HK-2 (cell line): Measurements from ENCODE around the gene FHL1.
"Not testable (repeated sequence)": the region's sequence is repeated elsewhere in the genome, so short reads cannot be mapped to it uniquely, and the experiment has no call there.

Source experiments
- DNase-seq: peaks from one replicate; pipeline ENCODE4 v3.0.0-alpha.2; 2018; ENCODE audit not compliant: unreplicated experiment

Gene FHL1

DNA sequence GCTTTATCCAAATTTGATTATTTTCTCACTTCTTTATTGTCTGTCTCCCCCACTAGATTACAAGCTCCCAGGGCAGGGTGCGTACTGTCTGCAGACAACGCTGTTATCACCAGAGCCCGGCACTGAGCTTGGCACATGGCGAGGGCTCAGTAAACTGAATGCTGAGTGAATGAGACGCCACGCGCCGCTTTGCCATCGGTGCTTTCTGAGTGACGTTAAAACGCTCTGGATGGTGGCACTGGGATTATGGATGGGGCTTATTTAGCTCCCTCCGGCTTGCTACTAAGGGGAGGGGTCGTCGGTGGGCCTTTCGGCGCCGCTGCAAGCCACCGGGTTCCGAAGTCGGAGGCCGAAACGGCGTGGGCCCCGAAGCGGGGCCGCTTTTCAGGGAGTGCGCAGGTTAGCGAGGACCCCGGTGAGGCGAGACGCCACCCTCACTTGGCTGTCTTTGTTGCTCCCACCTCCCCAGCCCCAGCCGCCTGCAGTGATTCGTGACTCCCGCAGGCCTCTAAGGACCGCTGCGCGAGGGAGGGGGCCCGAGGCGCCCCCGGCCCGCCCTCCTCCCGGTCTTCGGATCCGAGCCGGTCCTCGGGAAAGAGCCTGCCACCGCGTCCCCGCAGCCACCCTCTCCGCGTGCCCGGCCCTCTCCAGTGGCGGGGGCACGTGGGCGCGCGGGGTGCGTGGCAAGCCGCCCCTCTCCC lies 569 bp upstream of the FHL1 start:
- DNase-seq, result peak; percentile 19

DNA sequence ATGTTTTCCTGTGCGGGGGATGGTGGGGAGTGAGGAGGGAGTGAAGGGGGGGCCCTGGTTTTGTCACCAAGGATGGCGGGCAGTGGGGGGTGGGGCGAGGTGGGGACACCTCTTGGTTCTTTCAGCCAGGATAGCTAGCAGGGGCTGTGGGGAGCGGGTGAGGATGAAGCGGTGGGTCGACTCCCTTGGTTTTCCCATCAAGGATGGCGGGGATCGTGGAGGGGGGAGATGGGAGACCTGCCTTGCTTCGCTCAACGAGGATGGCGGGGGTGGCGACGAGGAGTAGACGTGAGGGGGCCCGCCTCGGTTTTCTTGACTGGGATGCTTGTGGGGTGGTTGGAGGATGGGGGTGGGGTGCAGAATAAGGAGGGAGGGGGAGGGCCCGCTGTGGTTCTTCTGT lies 643 bp downstream of the FHL1 start:
- no peak for DNase-seq

DNA sequence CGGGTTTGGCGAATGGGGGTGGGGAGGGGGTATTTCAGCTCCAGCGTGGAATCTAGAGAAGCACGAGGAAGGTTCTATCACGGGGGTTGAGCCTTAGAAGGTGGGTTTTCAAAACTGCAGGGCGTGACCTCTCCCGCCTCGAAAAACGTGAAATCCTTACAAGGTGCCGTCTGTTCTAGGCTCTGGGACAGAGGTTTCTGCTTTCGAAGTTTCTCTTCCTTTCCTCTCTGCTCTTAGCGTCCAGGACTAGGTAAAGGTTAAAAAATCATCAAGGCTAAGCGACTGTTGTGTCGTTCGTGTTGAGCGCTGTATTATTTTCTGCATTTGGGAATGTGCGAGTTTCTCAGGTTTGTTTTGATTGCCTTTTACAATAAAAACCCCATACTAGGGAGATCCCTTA lies 1.1 kb downstream of the FHL1 start:
- DNase-seq, result no peak

DNA sequence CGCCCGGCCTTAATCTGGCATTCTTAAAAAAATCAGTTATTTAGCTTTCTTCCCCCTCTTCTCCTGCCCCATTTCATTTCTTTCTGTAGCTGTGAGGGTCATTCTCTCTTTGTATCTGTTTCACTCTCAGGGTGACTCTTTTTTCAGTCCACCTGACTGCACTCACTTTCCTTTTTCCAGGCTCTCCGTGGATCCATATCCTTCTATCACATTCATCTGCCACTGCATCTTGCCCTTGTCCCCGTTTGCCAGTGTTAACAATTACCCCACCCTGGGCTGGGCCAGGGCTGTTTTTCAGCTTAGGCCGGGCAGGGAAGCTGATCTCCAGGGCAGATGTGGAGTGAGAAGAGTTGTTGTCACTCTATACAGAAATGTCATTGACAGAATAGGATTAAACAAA lies 7.7 kb downstream of the FHL1 start:
- DNase-seq, result no peak

DNA sequence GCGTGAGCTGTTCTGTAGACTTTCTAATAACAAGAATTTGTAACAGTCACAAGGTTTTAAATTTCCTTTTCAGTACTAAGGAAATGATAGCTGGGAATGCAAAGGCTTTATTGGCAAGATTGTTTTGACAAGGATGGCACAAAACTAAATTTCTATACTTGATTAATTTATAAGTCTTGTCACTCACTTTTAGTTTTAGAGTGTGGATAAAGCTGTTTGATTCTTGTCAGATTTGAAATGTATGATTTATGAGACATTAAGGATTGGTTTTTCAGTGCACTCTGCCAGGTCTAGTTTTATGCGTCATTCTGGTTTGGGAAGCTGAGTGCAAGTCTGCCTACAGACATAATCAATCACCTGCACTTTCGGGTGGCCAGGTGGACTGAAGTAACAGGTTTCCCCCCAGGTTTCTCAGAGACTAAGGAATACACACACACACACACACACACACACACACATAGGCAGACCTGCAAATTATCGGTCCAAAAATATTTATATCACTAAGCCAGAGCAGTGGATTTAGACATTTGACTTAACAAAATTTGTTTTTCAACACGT lies 9.3 kb downstream of the FHL1 start:
- DNase-seq, result no peak

DNA sequence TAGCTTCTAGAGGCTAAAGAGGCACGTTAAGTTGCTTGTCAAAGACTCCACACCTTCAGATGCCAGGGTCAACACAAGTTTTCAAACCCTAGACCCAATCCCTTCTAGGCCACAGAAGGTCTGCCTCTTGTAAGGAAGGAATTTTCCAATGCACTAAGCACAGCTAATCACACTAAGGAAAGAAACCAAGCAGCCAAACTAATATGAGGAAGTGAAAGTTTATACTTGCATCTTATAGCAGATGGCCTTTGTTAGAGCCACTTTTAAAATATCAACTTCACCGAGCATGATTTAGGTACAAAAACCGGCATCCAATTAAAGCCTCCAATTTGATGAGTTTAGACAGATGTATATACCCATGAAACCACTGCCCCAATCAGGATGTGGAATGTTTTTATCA lies 9.9 kb downstream of the FHL1 start:
- no peak for DNase-seq

DNA sequence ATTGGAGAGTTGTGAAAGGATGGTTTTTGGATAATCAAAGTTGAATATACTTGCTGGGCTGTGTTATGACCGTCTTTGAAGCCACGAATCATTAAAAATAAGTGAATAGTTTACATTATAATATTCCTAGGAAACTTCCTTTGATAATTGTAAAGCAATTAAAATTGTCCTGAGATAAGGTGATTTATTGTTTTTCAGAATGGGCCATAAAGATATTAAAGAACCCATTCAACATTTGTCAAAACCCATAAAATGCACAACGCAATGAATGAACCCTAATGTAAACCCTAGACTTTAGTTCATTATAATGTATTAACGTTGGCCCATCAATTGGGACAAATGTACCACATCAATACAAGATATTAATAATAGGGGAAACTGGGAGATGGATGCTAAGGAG lies 11.4 kb downstream of the FHL1 start:
- DNase-seq, result no peak

DNA sequence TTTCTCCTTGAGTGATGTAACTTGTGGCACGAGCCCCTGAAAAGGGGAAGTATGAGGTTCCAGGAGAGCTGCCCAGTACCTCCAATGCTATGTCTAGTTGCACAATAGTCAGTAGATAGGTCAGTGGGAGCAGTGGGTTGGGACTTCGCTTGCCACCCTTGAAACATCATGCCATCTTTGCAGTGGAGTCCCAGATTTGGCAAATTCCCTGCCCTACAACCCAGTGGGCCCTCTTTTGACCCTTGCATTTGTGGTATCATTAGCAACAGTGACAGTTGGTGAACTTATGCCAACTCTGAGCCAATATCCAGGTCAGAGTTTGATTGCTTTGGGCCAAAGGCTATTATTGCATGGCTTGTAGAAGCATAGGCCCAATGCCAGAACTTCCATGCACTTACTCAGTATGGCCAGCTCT lies 12.3 kb downstream of the FHL1 start:
- DNase-seq, result no peak

DNA sequence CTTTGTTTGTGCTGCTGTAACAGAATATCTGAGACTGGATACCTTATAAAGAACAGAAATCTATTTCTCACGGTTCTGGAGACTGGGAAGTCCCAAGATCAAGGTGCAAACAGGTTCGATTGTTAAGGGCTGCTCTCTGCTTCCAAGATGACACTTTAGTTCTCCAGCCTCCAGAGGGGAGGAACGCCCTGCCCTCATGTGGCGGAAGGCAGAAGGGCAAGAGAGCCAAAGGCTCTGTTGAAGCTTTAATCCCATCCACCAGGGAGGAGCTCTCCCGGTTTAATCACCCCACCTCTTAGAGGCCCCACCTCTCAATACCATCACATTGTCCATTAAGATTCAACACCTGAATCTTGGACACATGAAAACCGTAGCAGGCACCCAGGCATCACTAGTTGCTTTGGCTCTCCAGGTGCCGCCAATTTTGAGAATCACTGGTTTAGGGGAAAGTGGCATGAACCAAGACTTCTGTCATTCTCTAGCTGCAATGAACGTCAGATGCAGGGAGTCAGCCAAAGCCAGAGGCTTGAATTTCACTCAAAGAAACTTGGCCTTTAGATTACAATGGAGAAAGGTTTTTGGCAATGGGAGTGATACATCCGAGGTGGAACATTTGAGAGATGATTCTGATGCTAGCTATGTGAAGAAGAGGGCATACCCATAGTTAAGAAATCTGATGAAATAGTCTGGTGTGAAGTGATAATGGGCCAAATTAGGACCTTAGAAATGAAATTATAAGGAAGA lies 15.7 kb downstream of the FHL1 start:
- peak; percentile 41 for DNase-seq

DNA sequence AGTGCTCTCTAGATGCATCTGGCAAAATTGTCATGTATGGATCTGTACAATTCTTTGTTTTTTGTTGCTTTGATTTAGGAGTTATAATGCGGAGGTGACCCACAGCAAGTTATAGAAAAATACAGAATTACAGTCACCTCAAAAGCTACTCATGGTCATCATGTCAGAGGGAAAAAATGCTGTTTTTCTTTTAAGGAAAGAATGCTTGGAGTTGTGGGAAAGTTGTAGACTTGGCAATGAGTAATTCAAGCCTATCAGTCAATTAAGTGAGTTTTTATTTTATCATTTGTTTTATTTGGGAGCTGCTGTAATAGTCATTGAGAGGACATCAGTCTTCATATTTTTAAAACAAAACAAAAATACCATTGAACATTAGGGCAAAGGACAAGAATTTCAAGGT lies 16.4 kb downstream of the FHL1 start:
- no peak for DNase-seq

DNA sequence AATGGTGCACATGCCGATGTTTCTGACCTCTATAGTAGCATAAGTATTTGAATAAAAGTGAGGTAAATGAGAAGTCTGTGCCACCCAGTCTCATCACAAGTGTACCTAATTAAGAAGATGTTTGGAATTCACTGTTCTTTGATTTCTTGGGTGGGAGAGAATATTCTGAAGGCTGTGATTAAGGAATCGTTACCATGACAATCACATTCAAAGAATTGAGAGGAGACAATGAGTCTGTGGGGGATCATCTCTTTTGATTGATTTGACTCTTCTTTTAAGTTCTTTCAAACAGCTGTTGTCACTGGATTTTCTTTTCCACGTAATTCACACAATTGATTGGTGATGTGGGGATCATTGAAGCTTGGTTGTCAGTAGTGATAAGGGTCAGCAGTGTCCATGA lies 18.1 kb downstream of the FHL1 start:
- DNase-seq, result no peak

DNA sequence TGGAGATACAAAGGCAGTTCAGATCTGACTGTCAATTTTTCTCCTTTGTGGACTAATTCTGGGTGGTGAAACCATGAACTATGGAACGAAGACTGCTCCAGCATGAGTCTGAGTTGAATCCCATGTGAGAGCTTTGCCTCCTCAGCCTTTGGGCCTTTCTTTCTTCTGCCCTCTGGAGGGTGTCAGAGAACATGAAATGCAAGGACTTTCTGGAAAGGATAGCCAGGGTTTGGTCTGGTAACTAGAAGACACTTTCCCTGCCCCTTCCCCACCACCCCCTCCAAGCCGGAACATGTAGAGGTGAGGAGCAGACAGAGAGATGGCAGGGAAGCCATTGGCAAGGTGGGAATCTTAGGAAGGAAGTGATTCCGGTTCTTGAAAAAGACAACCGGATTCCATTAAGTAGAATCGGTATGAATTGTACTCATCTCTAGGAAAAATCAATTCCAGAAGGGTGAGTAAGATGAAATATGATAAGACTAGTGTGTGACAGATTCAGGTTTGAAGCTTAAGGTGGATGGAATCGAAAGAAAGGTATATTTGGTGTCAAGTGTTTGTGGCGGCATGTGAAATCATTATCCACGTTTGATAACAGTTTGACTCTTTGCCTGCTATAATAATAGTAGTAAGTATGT lies 19.0 kb downstream of the FHL1 start:
- no peak for DNase-seq

DNA sequence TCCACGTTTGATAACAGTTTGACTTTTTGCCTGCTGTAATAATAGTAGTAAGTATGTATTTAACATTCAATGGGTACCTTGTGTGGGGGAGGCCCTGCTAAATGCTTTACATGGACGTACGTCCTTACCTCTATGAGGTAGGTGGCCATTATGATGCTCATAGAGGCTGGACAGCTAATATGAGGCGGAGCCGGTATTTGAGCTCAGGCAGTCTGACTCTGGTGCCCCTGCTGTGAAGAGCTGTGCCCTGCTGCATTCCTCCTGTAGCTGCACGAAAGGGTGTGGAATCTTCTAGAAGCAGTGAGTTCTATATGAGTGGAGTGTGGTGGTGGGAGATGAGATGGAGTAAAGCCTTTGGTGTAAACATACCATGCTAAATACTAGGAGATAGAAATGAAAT lies 20.7 kb downstream of the FHL1 start:
- not testable (repeated sequence) for DNase-seq

DNA sequence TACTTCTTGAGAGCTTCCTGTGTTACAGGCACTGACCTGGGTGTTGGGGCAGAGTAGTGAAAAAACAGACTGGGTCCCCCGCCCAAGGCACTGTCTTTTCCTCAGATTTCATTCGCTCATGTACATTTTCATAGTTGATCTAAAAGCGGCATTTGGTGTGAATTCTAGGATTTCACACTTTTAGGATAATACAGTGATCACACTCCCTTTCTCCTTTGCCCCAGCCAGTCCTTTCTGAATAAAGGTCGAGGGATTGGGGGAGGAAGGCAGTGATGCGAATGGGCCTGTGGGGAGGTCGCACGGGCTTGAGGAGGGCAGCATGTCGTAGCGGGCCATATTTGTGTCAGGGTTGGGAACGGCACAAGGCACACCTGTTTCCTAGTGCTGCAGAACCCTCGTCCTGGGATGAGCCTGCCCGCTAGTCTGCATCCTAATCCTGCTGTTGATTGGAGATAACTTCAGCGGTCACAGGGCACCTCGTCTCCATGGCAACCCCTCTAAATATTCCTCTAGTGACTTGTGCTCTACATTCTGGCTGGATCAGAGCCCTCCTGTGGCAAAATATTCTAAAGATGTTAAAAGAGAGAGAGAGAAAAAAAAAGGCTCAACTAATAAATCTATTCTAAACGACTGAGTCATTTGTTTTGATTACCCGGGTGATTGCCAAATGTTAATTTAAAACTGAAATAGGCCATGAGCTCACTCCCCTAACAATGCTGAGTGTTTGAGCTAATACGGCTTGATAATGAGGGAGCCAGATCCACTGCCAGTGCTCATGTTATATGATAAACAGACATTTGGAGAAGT lies 21.8 kb downstream of the FHL1 start:
- DNase-seq, result no peak

DNA sequence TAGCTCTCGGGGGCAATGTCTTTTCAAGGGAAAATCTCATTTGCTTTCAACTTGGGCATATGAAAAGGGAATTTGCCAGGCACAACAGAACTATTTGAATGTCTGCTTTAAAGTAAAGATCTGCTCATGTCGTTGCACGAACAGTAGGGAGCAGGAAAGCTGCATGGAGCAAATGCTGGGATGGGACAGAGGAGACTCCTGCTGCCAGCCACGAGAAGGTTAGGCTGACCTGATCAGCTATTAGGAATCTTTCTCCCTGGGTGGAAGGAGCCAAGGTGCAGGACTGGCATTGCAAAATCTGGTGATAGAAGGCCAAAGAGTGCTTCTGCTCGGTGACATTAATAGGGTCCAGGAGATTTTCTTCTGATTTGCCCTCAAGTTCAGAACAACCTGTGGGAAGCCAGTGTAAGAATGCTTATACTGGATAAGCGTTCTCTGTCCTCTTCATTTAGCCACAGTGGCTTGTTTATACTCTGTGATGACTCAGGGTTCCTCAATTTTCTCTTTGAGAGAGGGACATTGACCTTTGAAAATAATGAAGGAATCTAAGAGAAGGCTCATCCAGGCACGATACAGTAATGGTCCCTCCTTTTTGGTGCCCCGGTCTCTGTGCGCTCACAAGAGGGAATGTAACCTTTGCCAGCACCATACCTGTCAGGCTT lies 22.9 kb downstream of the FHL1 start:
- DNase-seq, result no peak

DNA sequence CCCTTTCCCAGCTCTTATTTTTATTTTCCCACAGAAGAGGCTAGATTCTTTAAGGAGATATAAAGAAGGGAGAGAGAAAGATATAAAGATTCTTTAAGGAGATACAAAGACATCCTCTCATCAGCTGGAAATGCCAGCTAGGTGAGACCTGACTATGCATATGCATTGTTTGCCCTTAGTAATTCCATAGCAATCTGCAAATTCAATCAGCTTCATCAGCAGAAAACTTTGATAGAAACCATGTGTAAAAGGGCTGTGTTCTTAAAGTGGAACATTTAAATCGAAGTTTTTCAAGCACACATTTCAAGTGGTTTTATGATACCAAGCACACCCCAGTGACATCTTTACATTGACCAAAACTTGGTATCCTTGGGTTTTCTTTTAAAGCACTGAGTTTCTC lies 24.1 kb downstream of the FHL1 start:
- no peak for DNase-seq

DNA sequence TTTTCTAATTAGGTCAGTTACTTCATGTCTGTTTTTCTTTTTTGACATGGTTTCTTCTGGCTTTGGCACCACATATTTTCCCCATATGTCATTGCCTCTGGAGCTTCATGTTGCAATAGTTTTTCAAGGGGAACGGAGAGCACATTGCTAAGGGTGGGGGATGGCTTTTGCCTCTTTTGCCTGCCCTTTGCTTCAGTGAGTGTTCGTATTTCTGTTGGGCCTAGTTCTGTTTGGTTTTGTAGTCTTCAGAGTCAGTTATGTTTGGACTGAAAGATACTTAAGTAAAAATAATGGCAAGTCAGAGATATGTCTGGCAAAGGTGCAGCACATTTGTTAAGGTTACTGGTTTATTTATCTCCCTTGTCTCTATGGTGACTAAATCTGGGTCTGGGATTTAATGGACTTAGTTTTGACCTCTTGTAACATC lies 29.1 kb downstream of the FHL1 start:
- DNase-seq, result no peak

DNA sequence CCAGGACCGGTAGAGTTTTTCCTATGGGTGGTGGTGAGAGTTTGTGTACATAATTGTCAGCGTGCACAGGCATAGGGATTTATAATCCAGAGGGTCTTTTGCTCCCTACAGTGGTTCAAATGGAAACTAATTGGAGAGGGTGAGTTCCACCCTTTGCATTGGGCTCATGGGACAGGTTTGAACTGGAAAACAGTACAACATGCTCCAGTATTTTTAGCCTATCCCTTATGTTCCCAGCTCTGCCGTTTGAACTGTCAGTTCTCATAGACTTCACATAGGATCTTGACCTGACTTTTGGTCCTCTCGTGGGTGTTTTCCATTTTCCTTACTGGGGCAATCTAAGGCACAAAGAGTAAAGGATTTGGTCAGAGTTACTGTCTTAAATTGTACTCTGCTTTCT lies 31.8 kb downstream of the FHL1 start:
- DNase-seq, result no peak

DNA sequence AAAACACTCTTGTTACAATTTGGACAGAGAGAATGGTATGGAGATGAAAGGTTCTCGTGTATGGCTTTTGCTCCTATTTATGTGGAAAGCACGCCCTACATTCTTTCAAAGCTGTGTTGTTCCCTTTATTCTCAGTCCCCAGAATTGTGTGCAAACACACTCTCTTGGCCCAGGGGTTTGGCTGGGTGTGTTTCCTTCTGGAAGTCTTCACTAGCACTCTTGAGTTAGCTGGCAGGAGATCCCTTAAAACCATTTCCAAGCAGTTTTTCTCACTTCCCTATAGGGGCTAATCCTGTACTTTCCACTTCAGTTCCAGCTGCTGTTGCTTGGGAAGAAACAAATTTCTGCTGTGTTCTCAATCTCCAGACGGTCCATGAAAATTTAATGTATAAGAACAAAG lies 35.1 kb downstream of the FHL1 start:
- no peak for DNase-seq

DNA sequence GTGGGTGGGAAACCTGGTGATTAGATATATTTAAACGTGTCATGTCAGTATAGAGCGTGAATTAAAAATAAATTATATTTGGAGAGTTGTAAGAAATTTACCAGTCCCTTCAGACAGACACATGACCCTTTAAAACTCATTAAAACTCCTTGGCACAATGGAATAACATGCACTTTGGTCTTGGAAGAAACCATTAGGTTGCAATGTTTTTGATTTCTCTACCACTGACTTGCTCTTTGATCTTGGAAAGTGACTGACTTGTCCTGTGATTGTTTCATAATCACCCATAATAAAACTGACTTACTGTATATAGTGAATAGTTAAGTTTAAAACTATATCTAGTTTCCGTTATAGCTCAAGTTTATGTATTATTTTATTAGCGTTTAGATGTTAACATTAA lies 35.8 kb downstream of the FHL1 start:
- no peak for DNase-seq

DNA sequence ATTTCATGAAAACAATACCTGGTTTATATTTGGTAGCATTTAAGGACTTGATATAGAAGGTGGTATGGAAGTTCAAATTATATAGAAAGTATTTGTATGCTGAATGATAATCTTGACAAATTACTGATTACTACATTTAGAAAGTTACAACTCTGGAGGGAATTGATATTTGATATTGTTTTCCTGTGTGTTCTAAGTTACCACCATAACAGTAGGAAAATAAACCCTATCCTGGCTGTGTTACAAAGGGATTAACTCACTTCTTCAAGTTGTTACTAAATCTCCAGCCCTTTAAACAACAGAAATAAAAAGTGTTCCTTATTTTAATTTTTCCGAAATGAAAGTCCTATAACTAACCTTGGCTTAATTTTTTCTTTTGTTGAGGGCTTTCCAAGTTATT lies 36.6 kb downstream of the FHL1 start:
- no peak for DNase-seq
